Left lung (tissue), 10 donors: ENCODE data around the gene CPEB3. TPM values are rescaled to one million over a fixed set of nuclear protein-coding genes. Genes with fewer than 3 reads are reported as not detected.

Experiments
- ATAC-seq: fragments of 200-7000 bp; cut with Tn5 transposase; one replicate; pipeline ENCODE4 v1.9.1; 2020; ENCODE audit warnings: moderate library complexity
- DNase-seq, 4 donors: peaks; one replicate each; pipeline ENCODE4 v3.0.0-alpha.2; 2013 to 2020
- H3K27ac ChIP-seq, 2 donors: fragments of 200-600 bp; sonication (generic) in 1 of 2; one replicate each; pipeline versions ENCODE4 v1.5.0 to v1.8.0; 2020 to 2021
- H3K27me3 ChIP-seq, 2 donors: fragments of 200-600 bp; sonication (generic) in 1 of 2; one replicate each; pipeline versions ENCODE4 v1.5.0 to v1.8.0; 2020 to 2021
- H3K36me3 ChIP-seq, 2 donors: fragments of 200-600 bp; sonication (generic) in 1 of 2; one replicate each; pipeline versions ENCODE4 v1.5.0 to v1.8.0; 2020 to 2021
- H3K4me1 ChIP-seq, 2 donors: fragments of 200-600 bp; one replicate each; pipeline ENCODE4 v1.8.0; 2021
- H3K4me3 ChIP-seq, 2 donors: fragments of 200-600 bp; sonication (generic) in 1 of 2; one replicate each; pipeline versions ENCODE4 v1.5.0 to v1.8.0; 2020 to 2021; ENCODE audit warnings: mild to moderate bottlenecking in 1 of 2
- H3K9me3 ChIP-seq, 2 donors: fragments of 200-600 bp; sonication (generic) in 1 of 2; one replicate each; pipeline versions ENCODE4 v1.5.0 to v1.8.0; 2020 to 2021
- intact Hi-C, 2 donors: fragments of 100-400 bp; cut with DNase I; formaldehyde crosslinking; loops; one replicate each; pipeline versions ENCODE4 v1.11.2 to v1.14.2; 2022
- polyA plus RNA-seq, 6 donors: library from polyadenylated mRNA; unstranded; fragments of 120-200 nt; gene quantifications; one replicate each; pipeline ENCODE4 v1.2.1, GENCODE V29; 2013; ENCODE audit not compliant: insufficient read length in 6 of 6
- total RNA-seq, 2 donors: library from RNA; stranded (reverse); fragmentation: NEBNext Ultra II Directional; extraction: Animal tissue kit (Norgen Biotek cat#: 25700); gene quantifications; one replicate each; pipeline ENCODE4 v1.2.1, GENCODE V29; 2021
- TF ChIP-seq, protein P1 (sequence below), 2 donors: fragments of 200-600 bp; sonication (generic) in 1 of 2; IDR thresholded peaks; one replicate each; pipeline versions ENCODE4 v1.5.0 to v1.8.0; 2021; ENCODE audit warnings: antibody characterized with exemption in 2 of 2
- donor health status: DM: no; HTN: yes; CAD: no.
- donor health status: DM: no; HTN: no; CAD: no.

The CPEB3 gene
- total and polyA plus RNA-seq, 8 donors = 2.9 to 4.3 (median 3.5) TPM

DNA sequence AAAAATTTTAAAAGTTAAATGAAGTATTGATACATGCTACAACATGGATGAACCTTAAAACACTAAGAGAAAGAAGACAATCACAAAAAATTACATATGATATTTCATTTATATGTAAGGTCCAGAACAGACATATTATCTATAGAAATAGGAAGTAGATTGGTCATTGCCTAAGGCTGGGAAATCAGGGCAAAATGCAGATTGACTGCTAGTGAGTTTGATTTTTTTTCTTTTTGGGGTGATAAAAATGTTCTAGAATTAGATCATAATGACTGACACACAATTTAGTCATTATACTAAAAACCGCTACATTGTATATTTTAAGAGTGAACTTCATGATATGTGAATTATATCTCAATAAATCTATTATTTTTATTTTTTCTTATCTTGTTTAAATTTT, 88.3 kb downstream of the CPEB3 start:
- no peak for ATAC-seq
- Histone ChIP-seq H3K27ac (no peak overlapping the region), H3K4me1 (no peaks in the 10 kb centered on the region), H3K9me3 (no peaks in the 10 kb centered on the region), H3K36me3 (no peaks in the 10 kb centered on the region), H3K27me3 (no peaks in the 10 kb centered on the region), H3K4me3 (no peak overlapping the region)
- TF ChIP-seq, protein P1, sequence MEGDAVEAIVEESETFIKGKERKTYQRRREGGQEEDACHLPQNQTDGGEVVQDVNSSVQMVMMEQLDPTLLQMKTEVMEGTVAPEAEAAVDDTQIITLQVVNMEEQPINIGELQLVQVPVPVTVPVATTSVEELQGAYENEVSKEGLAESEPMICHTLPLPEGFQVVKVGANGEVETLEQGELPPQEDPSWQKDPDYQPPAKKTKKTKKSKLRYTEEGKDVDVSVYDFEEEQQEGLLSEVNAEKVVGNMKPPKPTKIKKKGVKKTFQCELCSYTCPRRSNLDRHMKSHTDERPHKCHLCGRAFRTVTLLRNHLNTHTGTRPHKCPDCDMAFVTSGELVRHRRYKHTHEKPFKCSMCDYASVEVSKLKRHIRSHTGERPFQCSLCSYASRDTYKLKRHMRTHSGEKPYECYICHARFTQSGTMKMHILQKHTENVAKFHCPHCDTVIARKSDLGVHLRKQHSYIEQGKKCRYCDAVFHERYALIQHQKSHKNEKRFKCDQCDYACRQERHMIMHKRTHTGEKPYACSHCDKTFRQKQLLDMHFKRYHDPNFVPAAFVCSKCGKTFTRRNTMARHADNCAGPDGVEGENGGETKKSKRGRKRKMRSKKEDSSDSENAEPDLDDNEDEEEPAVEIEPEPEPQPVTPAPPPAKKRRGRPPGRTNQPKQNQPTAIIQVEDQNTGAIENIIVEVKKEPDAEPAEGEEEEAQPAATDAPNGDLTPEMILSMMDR (IDR thresholded peaks at IDR 0.05) = no peak
- no peak for DNase-seq
- intact Hi-C loops = no loop called here

DNA sequence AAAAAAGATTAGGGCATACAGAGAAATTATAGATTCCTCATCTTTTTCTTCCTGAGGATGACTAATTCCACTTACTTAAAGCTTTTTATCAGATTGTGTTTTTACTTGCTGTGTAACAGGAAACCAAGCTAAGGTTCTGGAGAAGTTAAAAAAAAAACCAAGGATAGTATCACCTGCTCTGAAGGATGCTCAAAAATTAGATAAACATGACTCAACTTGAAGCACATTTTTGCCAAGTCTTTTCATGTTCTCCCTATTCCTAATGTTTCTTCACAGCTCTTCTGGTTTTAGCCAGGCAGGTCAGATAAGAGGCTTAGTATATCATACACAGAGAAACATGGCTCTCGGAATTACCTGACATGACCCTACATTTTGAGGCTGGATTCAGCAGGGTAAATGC, 90.3 kb downstream of the CPEB3 start:
- peak; percentile 29 for ATAC-seq
- Histone ChIP-seq H3K4me3 (no peak overlapping the region), H3K36me3 (no peaks in the 10 kb centered on the region), H3K4me1 (no peaks in the 10 kb centered on the region), H3K9me3 (no peaks in the 10 kb centered on the region), H3K27me3 (no peaks in the 10 kb centered on the region), H3K27ac (no peak overlapping the region)
- DNase-seq = no peak
- intact Hi-C loops = no loop called here
- TF ChIP-seq, protein P1 (IDR thresholded peaks at IDR 0.05) = no peak

DNA sequence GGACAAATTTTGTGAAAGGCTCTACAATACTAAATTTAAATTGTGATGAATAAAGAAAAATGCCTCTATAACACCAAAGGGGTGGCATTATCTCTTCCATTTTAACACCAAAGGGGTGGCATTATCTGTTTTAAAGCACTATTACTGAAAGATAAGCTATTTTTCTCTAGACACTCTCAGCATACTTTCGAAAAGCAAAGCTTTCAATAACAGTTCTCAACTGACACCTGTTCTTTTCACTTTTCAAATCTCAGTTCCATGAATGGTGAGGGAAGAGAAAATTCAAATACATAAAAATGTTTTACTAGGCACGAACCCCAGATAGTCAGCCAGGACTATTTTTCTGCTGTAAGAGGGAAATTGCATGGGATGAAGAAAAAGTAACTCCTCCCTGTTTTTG, 103.8 kb downstream of the CPEB3 start:
- Histone ChIP-seq H3K27me3 (no peaks in the 10 kb centered on the region), H3K36me3 (no peaks in the 10 kb centered on the region), H3K9me3 (no peaks in the 10 kb centered on the region), H3K4me1 (no peaks in the 10 kb centered on the region), H3K4me3 (no peak overlapping the region), H3K27ac (no peak overlapping the region)
- TF ChIP-seq, protein P1 (IDR thresholded peaks at IDR 0.05) = no peak
- no peak for ATAC-seq
- no peak for DNase-seq
- intact Hi-C loops = no loop called here

DNA sequence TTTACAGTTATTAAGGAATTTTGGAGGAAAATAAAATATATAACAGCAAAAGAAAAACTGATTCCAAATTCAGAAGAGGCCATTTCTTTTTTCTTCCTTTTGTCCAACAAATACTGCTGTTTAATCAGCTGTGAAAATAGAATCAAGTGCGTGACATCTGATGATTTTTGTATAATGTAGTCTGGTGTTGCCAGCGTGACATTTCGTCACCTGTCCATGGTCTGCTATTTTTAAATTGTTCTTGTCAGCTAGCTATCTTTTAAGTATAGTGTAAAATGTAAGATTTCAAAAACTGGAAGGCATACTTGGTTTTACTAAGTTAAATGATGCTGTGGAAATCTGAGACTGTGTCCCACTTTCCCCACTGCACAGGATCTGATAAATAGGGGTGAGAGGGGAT, 105.9 kb downstream of the CPEB3 start:
- Histone ChIP-seq H3K27me3 (no peaks in the 10 kb centered on the region), H3K4me1 (no peaks in the 10 kb centered on the region), H3K27ac (no peak overlapping the region), H3K4me3 (no peak overlapping the region), H3K9me3 (no peaks in the 10 kb centered on the region), H3K36me3 (no peaks in the 10 kb centered on the region)
- DNase-seq = no peak
- TF ChIP-seq, protein P1 (IDR thresholded peaks at IDR 0.05) = no peak
- intact Hi-C loops = no loop called here
- ATAC-seq = no peak

DNA sequence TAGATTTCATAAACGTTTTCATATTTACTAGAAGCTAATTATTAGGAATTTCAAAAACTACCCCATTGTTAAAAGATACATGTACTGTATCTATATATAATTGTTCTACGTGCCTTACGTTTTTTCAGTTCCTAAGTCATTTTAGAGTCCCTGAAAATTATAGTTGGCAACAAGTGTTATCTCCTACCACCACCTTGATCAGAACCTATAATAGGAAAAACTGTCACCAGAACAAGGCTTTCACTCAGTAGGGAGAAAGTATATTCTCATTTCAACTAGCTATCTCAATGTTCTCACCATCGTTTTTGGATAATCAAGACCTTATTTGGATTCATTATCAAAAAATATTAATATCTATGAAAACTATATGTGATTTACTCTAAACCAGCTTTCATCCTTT, 107.7 kb downstream of the CPEB3 start:
- intact Hi-C loops = no loop called here
- Histone ChIP-seq H3K27ac (no peak overlapping the region), H3K4me1 (no peaks in the 10 kb centered on the region), H3K36me3 (no peaks in the 10 kb centered on the region), H3K9me3 (no peaks in the 10 kb centered on the region), H3K4me3 (no peak overlapping the region), H3K27me3 (no peaks in the 10 kb centered on the region)
- ATAC-seq (no peak), DNase-seq (no peak)
- TF ChIP-seq, protein P1 (IDR thresholded peaks at IDR 0.05) = no peak
